ENCODE data around the gene MBOAT2.

Gene MBOAT2

GRCh38 chr2:9024575-9024974 is 21.1 kb upstream of the MBOAT2 start:
- H3K4me3 ChIP-seq (ENCODE audit: insufficient read depth in 1 of 2, low read depth in 1 of 2, low read length in 2 of 2), result no peak overlapping the region
- H3K23ac ChIP-seq (ENCODE audit: low read length in 2 of 2), result no peak overlapping the region
- no peak for DNase-seq
- H4K91ac ChIP-seq (ENCODE audit: low read length), result no peak overlapping the region
- no peak overlapping the region for H3K14ac ChIP-seq (ENCODE audit: low read length in 2 of 2)
- no peaks in the 10 kb centered on the region for H3K4me1 ChIP-seq (ENCODE audit: control insufficient read depth, insufficient read depth, low read depth, low read length)
- no peaks in the 10 kb centered on the region for H3K27me3 ChIP-seq (ENCODE audit: control insufficient read depth in 1 of 2, insufficient read depth in 1 of 2, low read length in 2 of 2)
- H2BK15ac ChIP-seq (ENCODE audit: low read depth, poor library complexity, severe bottlenecking), result no peak overlapping the region
- H2BK12ac ChIP-seq (ENCODE audit: low read length in 2 of 2), result no peak overlapping the region
- H3K9ac ChIP-seq (ENCODE audit: low read length), result no peak overlapping the region
- no peak overlapping the region for H3K4ac ChIP-seq (ENCODE audit: low read depth in 1 of 2, low read length in 2 of 2)
- H4K8ac ChIP-seq (ENCODE audit: low read length), result no peak overlapping the region
- H3K27ac ChIP-seq (ENCODE audit: low read length, poor library complexity, severe bottlenecking), result no peak overlapping the region
- no peak overlapping the region for H3K18ac ChIP-seq (ENCODE audit: low read depth in 1 of 2, low read length in 2 of 2)
- no peak overlapping the region for H3K4me2 ChIP-seq (ENCODE audit: low read length, poor library complexity, severe bottlenecking)
- H3K9me3 ChIP-seq (ENCODE audit: control insufficient read depth, low read length), result no peaks in the 10 kb centered on the region
- H2BK5ac ChIP-seq (ENCODE audit: low read depth, low read length, poor library complexity, severe bottlenecking), result no peak overlapping the region
- H2AK5ac ChIP-seq (ENCODE audit: low read length, severe bottlenecking), result no peak overlapping the region
- no peaks in the 10 kb centered on the region for H3K36me3 ChIP-seq (ENCODE audit: control insufficient read depth in 1 of 2, insufficient read depth in 2 of 2, low read depth in 1 of 2, low read length in 2 of 2)
- H2BK120ac ChIP-seq (ENCODE audit: low read depth, low read length), result no peak overlapping the region
- H2AFZ ChIP-seq (ENCODE audit: low read depth, low read length), result no peak overlapping the region
- no peaks in the 10 kb centered on the region for H3K79me1 ChIP-seq (replicated peaks; ENCODE audit: low read length, poor library complexity, severe bottlenecking)

DNA sequence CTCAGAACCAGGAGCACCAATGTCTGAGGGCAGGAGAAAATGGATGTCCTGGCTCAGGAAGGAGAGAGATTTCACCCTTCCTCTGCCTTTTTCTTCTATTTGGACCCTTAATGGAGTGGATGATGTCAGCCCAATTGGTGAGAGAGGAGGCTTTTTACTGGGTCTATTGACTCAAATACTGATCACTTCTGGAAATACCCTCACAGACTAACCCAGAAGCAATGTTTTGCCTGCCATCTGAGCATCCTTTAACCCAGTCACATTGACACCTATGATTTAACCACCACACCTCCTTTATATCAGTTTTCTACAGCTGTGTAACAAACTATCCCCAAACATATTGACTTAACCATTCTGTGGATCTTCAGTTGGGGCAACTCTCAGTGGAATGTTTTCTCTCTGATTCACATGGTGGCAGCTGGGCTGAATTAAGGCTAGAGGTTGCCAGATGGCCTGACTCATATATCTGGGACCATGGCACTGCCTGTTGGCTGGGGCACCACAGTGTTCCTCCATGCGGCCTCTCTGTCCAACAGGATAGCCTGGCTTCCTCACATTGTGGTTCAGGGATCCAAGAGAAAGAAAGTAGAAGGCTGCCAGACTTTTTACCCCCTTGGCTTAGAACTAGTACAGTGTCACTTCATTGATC is 18.2 kb upstream of the MBOAT2 start:
- H3K18ac ChIP-seq (ENCODE audit: low read depth in 1 of 2, low read length in 2 of 2), result no peak overlapping the region
- no peaks in the 10 kb centered on the region for H3K79me1 ChIP-seq (replicated peaks; ENCODE audit: low read length, poor library complexity, severe bottlenecking)
- DNase-seq, result no peak
- H3K9ac ChIP-seq (ENCODE audit: low read length), result no peak overlapping the region
- H2AK5ac ChIP-seq (ENCODE audit: low read length, severe bottlenecking), result no peak overlapping the region
- H3K27ac ChIP-seq (ENCODE audit: low read length, poor library complexity, severe bottlenecking), result no peak overlapping the region
- WGBS, result 89% methylated on average over 1 of the region's 1 CpG
- no peak overlapping the region for H3K4me3 ChIP-seq (ENCODE audit: insufficient read depth in 1 of 2, low read depth in 1 of 2, low read length in 2 of 2)
- no peak overlapping the region for H3K4ac ChIP-seq (ENCODE audit: low read depth in 1 of 2, low read length in 2 of 2)
- H2BK15ac ChIP-seq (ENCODE audit: low read depth, poor library complexity, severe bottlenecking), result no peak overlapping the region
- no peak overlapping the region for H3K4me2 ChIP-seq (ENCODE audit: low read length, poor library complexity, severe bottlenecking)
- H4K8ac ChIP-seq (ENCODE audit: low read length), result no peak overlapping the region
- H3K4me1 ChIP-seq (ENCODE audit: control insufficient read depth, insufficient read depth, low read depth, low read length), result no peaks in the 10 kb centered on the region
- no peak overlapping the region for H2BK120ac ChIP-seq (ENCODE audit: low read depth, low read length)
- no peak overlapping the region for H2BK12ac ChIP-seq (ENCODE audit: low read length in 2 of 2)
- no peaks in the 10 kb centered on the region for H3K36me3 ChIP-seq (ENCODE audit: control insufficient read depth in 1 of 2, insufficient read depth in 2 of 2, low read depth in 1 of 2, low read length in 2 of 2)
- H3K14ac ChIP-seq (ENCODE audit: low read length in 2 of 2), result no peak overlapping the region
- H4K91ac ChIP-seq (ENCODE audit: low read length), result no peak overlapping the region
- H2AFZ ChIP-seq (ENCODE audit: low read depth, low read length), result no peak overlapping the region
- H2BK5ac ChIP-seq (ENCODE audit: low read depth, low read length, poor library complexity, severe bottlenecking), result no peak overlapping the region
- no peaks in the 10 kb centered on the region for H3K9me3 ChIP-seq (ENCODE audit: control insufficient read depth, low read length)
- no peak overlapping the region for H3K23ac ChIP-seq (ENCODE audit: low read length in 2 of 2)
- no peaks in the 10 kb centered on the region for H3K27me3 ChIP-seq (ENCODE audit: control insufficient read depth in 1 of 2, insufficient read depth in 1 of 2, low read length in 2 of 2)

DNA sequence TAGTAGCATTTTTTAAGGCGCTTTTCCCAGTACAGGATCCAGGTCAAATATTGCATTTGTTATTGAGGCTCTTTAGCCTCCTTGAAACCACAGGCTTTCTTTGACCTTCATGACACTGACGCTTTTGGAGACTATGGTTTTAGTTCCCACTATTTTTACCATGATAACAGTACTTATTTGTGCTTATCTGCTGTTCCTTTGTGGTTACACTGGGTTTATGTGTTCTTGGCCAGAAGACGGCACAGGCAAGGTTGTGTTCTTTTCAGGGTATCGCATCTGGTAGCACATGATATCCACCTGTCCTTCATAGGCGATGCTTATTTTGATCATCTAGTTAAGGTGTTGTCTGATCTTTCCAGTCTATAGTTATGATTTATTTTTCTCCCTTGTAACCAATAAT is 16.8 kb upstream of the MBOAT2 start:
- Histone ChIP-seq H3K27me3 (ENCODE audit: control insufficient read depth in 1 of 2, insufficient read depth in 1 of 2, low read length in 2 of 2) (no peaks in the 10 kb centered on the region), H3K4me1 (ENCODE audit: control insufficient read depth, insufficient read depth, low read depth, low read length) (no peaks in the 10 kb centered on the region), H2BK12ac (ENCODE audit: low read length in 2 of 2) (no peak overlapping the region), H2BK120ac (ENCODE audit: low read depth, low read length) (no peak overlapping the region), H2BK5ac (ENCODE audit: low read depth, low read length, poor library complexity, severe bottlenecking) (no peak overlapping the region), H3K18ac (ENCODE audit: low read depth in 1 of 2, low read length in 2 of 2) (no peak overlapping the region), H3K79me1 (replicated peaks; ENCODE audit: low read length, poor library complexity, severe bottlenecking) (no peaks in the 10 kb centered on the region), H3K36me3 (ENCODE audit: control insufficient read depth in 1 of 2, insufficient read depth in 2 of 2, low read depth in 1 of 2, low read length in 2 of 2) (no peaks in the 10 kb centered on the region), H4K8ac (ENCODE audit: low read length) (no peak overlapping the region), H3K14ac (ENCODE audit: low read length in 2 of 2) (no peak overlapping the region), H3K9ac (ENCODE audit: low read length) (no peak overlapping the region), H3K27ac (ENCODE audit: low read length, poor library complexity, severe bottlenecking) (no peak overlapping the region), H2AK5ac (ENCODE audit: low read length, severe bottlenecking) (no peak overlapping the region), H2AFZ (ENCODE audit: low read depth, low read length) (no peak overlapping the region), H3K4me2 (ENCODE audit: low read length, poor library complexity, severe bottlenecking) (no peak overlapping the region), H3K9me3 (ENCODE audit: control insufficient read depth, low read length) (no peaks in the 10 kb centered on the region), H4K91ac (ENCODE audit: low read length) (no peak overlapping the region), H2BK15ac (ENCODE audit: low read depth, poor library complexity, severe bottlenecking) (no peak overlapping the region), H3K4ac (ENCODE audit: low read depth in 1 of 2, low read length in 2 of 2) (no peak overlapping the region), H3K4me3 (ENCODE audit: insufficient read depth in 1 of 2, low read depth in 1 of 2, low read length in 2 of 2) (no peak overlapping the region), H3K23ac (ENCODE audit: low read length in 2 of 2) (no peak overlapping the region)
- WGBS, result 94% methylated on average over 3 of the region's 5 CpGs
- DNase-seq, result no peak

- Histone ChIP-seq H4K91ac (ENCODE audit: low read length) (no peak overlapping the region), H2AFZ (ENCODE audit: low read depth, low read length) (no peak overlapping the region), H4K8ac (ENCODE audit: low read length) (no peak overlapping the region), H3K18ac (ENCODE audit: low read depth in 1 of 2, low read length in 2 of 2) (no peak overlapping the region), H2BK15ac (ENCODE audit: low read depth, poor library complexity, severe bottlenecking) (no peak overlapping the region), H3K27ac (ENCODE audit: low read length, poor library complexity, severe bottlenecking) (no peak overlapping the region), H2AK5ac (ENCODE audit: low read length, severe bottlenecking) (no peak overlapping the region), H3K4me3 (ENCODE audit: insufficient read depth in 1 of 2, low read depth in 1 of 2, low read length in 2 of 2) (peak overlapping the region in 1 of 2 experiments; percentile 56), H2BK5ac (ENCODE audit: low read depth, low read length, poor library complexity, severe bottlenecking) (no peak overlapping the region), H3K9ac (ENCODE audit: low read length) (peak overlapping the region; percentile 76), H3K14ac (ENCODE audit: low read length in 2 of 2) (no peak overlapping the region), H2BK12ac (ENCODE audit: low read length in 2 of 2) (no peak overlapping the region), H3K4ac (ENCODE audit: low read depth in 1 of 2, low read length in 2 of 2) (no peak overlapping the region), H3K4me2 (ENCODE audit: low read length, poor library complexity, severe bottlenecking) (no peak overlapping the region), H3K23ac (ENCODE audit: low read length in 2 of 2) (no peak overlapping the region), H3K79me1 (replicated peaks; ENCODE audit: low read length, poor library complexity, severe bottlenecking) (no peaks in the 10 kb centered on the region), H2BK120ac (ENCODE audit: low read depth, low read length) (no peak overlapping the region), H3K27me3 (ENCODE audit: control insufficient read depth in 1 of 2, insufficient read depth in 1 of 2, low read length in 2 of 2) (no peaks in the 10 kb centered on the region), H3K36me3 (ENCODE audit: control insufficient read depth in 1 of 2, insufficient read depth in 2 of 2, low read depth in 1 of 2, low read length in 2 of 2) (no peaks in the 10 kb centered on the region), H3K9me3 (ENCODE audit: control insufficient read depth, low read length) (no peaks in the 10 kb centered on the region), H3K4me1 (ENCODE audit: control insufficient read depth, insufficient read depth, low read depth, low read length) (no peaks in the 10 kb centered on the region)
- DNase-seq, result peak; percentile 18
- WGBS, result 90% methylated on average over 7 of the region's 7 CpGs
These were observed 15.1 kb upstream of the MBOAT2 start for GRCh38 chr2:9018534-9018933.
